ENCODE measurements around the gene FARS2.
A peak's percentile ranks its signal among the peaks of the same experiment; 100 is the strongest.

Gene FARS2

DNA sequence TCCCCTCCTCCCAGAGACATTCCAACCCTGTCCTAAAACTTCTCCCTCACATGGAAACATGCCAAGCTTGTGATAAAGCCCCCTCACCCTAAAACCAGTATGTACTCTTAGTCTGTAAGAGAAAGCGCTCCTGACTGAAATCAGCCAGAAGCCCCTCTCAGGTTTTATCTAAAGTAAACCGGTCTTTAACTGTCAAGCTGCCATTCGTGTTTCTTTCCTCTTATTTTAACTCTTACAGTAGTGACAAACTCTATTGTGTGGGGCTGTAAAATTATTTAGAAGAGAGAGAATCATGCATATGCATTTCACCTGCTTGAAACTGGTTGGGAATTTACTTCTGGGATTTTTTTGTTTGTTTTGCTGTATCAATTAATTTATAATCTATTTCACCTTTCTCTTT is 62.7 kb downstream of the FARS2 start:
- no peaks in the 10 kb centered on the region for H3K79me2 ChIP-seq (ENCODE audit: control insufficient read depth, insufficient read depth, low read length)
- no peaks in the 10 kb centered on the region for H3K36me3 ChIP-seq (ENCODE audit: control insufficient read depth, insufficient read depth, low read length)
- no peak overlapping the region for H4K8ac ChIP-seq (ENCODE audit: low read depth, low read length)
- no peaks in the 10 kb centered on the region for H3K27me3 ChIP-seq (ENCODE audit: insufficient read depth, low read length, poor library complexity)
- H3K23ac ChIP-seq (ENCODE audit: low read length), result no peak overlapping the region
- H3K4me3 ChIP-seq (ENCODE audit: low read length), result no peak overlapping the region
- no peak overlapping the region for H2BK15ac ChIP-seq (replicated peaks; ENCODE audit: low read depth)
- DNase-seq, result peak; percentile 36
- no peak overlapping the region for H2BK5ac ChIP-seq (ENCODE audit: low read length)
- no peak overlapping the region for H3K4ac ChIP-seq (ENCODE audit: low read depth, low read length)
- H3K56ac ChIP-seq (ENCODE audit: low read length), result no peak overlapping the region
- no peak overlapping the region for H3K4me2 ChIP-seq (ENCODE audit: low read length)
- no peak overlapping the region for H4K5ac ChIP-seq (ENCODE audit: low read length)
- H3K18ac ChIP-seq (ENCODE audit: low read length), result no peak overlapping the region
- H3K9ac ChIP-seq (ENCODE audit: low read length), result no peak overlapping the region
- no peaks in the 10 kb centered on the region for H3K4me1 ChIP-seq (ENCODE audit: control insufficient read depth, low read depth, low read length)
- H3K79me1 ChIP-seq (ENCODE audit: low read length), result no peaks in the 10 kb centered on the region
- no peak overlapping the region for H2AK5ac ChIP-seq (ENCODE audit: low read length)
- no peak overlapping the region for H2BK120ac ChIP-seq (ENCODE audit: low read depth, low read length)
- H3K27ac ChIP-seq (ENCODE audit: low read depth, low read length), result no peak overlapping the region
- no CpG with 5 or more reads among the region's 3 CpGs for WGBS (ENCODE audit: extremely low coverage, insufficient coverage, low lambda C conversion rate)

- Histone ChIP-seq H3K36me3 (ENCODE audit: control insufficient read depth, insufficient read depth, low read length) (no peaks in the 10 kb centered on the region), H3K4ac (ENCODE audit: low read depth, low read length) (no peak overlapping the region), H3K79me1 (ENCODE audit: low read length) (no peaks in the 10 kb centered on the region), H4K8ac (ENCODE audit: low read depth, low read length) (no peak overlapping the region), H3K56ac (ENCODE audit: low read length) (no peak overlapping the region), H2BK120ac (ENCODE audit: low read depth, low read length) (no peak overlapping the region), H3K79me2 (ENCODE audit: control insufficient read depth, insufficient read depth, low read length) (no peaks in the 10 kb centered on the region), H3K23ac (ENCODE audit: low read length) (no peak overlapping the region), H2AK5ac (ENCODE audit: low read length) (no peak overlapping the region), H4K5ac (ENCODE audit: low read length) (no peak overlapping the region), H2BK5ac (ENCODE audit: low read length) (no peak overlapping the region), H3K4me3 (ENCODE audit: low read length) (no peak overlapping the region), H3K9ac (ENCODE audit: low read length) (no peak overlapping the region), H3K18ac (ENCODE audit: low read length) (no peak overlapping the region), H3K27ac (ENCODE audit: low read depth, low read length) (no peak overlapping the region), H3K4me1 (ENCODE audit: control insufficient read depth, low read depth, low read length) (no peaks in the 10 kb centered on the region), H2BK15ac (replicated peaks; ENCODE audit: low read depth) (no peak overlapping the region), H3K4me2 (ENCODE audit: low read length) (no peak overlapping the region), H3K27me3 (ENCODE audit: insufficient read depth, low read length, poor library complexity) (no peaks in the 10 kb centered on the region)
- DNase-seq, result no peak
- WGBS (ENCODE audit: extremely low coverage, insufficient coverage, low lambda C conversion rate), result no CpG with 5 or more reads among the region's 3 CpGs
Measured at GRCh38 chr6:5325173-5325572, 63.9 kb downstream of the FARS2 start.

DNA sequence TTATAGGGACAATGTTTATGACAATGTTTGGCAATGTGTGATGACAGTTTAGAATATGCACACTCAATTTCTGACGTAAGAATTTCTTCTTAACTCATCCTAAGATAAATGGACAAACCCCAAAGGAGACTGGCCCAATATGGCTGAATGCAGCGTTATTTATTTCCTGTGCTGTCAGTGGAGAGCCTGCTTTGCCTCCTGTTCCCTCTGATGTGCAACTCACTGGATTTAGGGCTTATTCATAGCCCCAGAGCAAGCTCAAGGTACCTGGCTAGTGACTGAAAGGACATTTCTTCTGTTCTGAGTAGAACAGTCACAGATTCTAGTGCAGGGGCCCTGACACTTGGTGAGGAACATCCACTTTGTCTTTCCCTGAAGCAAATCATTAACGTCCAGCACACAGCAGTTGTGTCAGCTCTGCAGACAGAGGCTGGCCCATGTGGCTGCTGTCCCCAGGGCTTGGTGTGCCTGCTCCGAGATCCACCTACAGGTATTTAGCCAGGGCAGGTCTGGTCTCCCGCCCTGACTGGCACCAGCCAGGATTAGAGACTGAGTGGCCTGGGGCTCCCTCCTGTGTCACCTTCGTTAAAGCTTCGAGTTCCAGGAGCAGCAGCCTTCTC is 64.8 kb downstream of the FARS2 start:
- H2AK5ac ChIP-seq (ENCODE audit: low read length), result no peak overlapping the region
- no peak overlapping the region for H4K8ac ChIP-seq (ENCODE audit: low read depth, low read length)
- no peaks in the 10 kb centered on the region for H3K27me3 ChIP-seq (ENCODE audit: insufficient read depth, low read length, poor library complexity)
- H3K4ac ChIP-seq (ENCODE audit: low read depth, low read length), result no peak overlapping the region
- H3K79me1 ChIP-seq (ENCODE audit: low read length), result no peaks in the 10 kb centered on the region
- no peak for DNase-seq
- H2BK120ac ChIP-seq (ENCODE audit: low read depth, low read length), result no peak overlapping the region
- no peaks in the 10 kb centered on the region for H3K36me3 ChIP-seq (ENCODE audit: control insufficient read depth, insufficient read depth, low read length)
- no peak overlapping the region for H3K27ac ChIP-seq (ENCODE audit: low read depth, low read length)
- no peak overlapping the region for H4K5ac ChIP-seq (ENCODE audit: low read length)
- WGBS (ENCODE audit: extremely low coverage, insufficient coverage, low lambda C conversion rate), result no CpG with 5 or more reads among the region's 7 CpGs
- H3K56ac ChIP-seq (ENCODE audit: low read length), result no peak overlapping the region
- no peak overlapping the region for H3K4me2 ChIP-seq (ENCODE audit: low read length)
- no peak overlapping the region for H2BK5ac ChIP-seq (ENCODE audit: low read length)
- H3K4me1 ChIP-seq (ENCODE audit: control insufficient read depth, low read depth, low read length), result no peaks in the 10 kb centered on the region
- no peaks in the 10 kb centered on the region for H3K79me2 ChIP-seq (ENCODE audit: control insufficient read depth, insufficient read depth, low read length)
- H3K23ac ChIP-seq (ENCODE audit: low read length), result no peak overlapping the region
- no peak overlapping the region for H2BK15ac ChIP-seq (replicated peaks; ENCODE audit: low read depth)
- H3K4me3 ChIP-seq (ENCODE audit: low read length), result no peak overlapping the region
- H3K18ac ChIP-seq (ENCODE audit: low read length), result no peak overlapping the region
- no peak overlapping the region for H3K9ac ChIP-seq (ENCODE audit: low read length)

GRCh38 chr6:5328800-5329199 is 67.5 kb downstream of the FARS2 start:
- Histone ChIP-seq H3K4me1 (ENCODE audit: control insufficient read depth, low read depth, low read length) (no peaks in the 10 kb centered on the region), H4K5ac (ENCODE audit: low read length) (no peak overlapping the region), H3K56ac (ENCODE audit: low read length) (no peak overlapping the region), H3K27me3 (ENCODE audit: insufficient read depth, low read length, poor library complexity) (no peaks in the 10 kb centered on the region), H2BK5ac (ENCODE audit: low read length) (no peak overlapping the region), H2BK15ac (replicated peaks; ENCODE audit: low read depth) (no peak overlapping the region), H2BK120ac (ENCODE audit: low read depth, low read length) (no peak overlapping the region), H3K79me1 (ENCODE audit: low read length) (peaks cover 3% of the 10 kb centered on the region), H3K36me3 (ENCODE audit: control insufficient read depth, insufficient read depth, low read length) (no peaks in the 10 kb centered on the region), H3K9ac (ENCODE audit: low read length) (no peak overlapping the region), H3K4me2 (ENCODE audit: low read length) (no peak overlapping the region), H3K27ac (ENCODE audit: low read depth, low read length) (no peak overlapping the region), H4K8ac (ENCODE audit: low read depth, low read length) (no peak overlapping the region), H3K23ac (ENCODE audit: low read length) (no peak overlapping the region), H3K79me2 (ENCODE audit: control insufficient read depth, insufficient read depth, low read length) (no peaks in the 10 kb centered on the region), H2AK5ac (ENCODE audit: low read length) (no peak overlapping the region), H3K18ac (ENCODE audit: low read length) (no peak overlapping the region), H3K4ac (ENCODE audit: low read depth, low read length) (no peak overlapping the region), H3K4me3 (ENCODE audit: low read length) (no peak overlapping the region)
- no peak for DNase-seq
- no CpG with 5 or more reads among the region's 6 CpGs for WGBS (ENCODE audit: extremely low coverage, insufficient coverage, low lambda C conversion rate)

GRCh38 chr6:5331845-5332442 is 70.6 kb downstream of the FARS2 start:
- no peak overlapping the region for H2BK15ac ChIP-seq (replicated peaks; ENCODE audit: low read depth)
- no peaks in the 10 kb centered on the region for H3K36me3 ChIP-seq (ENCODE audit: control insufficient read depth, insufficient read depth, low read length)
- H3K56ac ChIP-seq (ENCODE audit: low read length), result no peak overlapping the region
- H3K27me3 ChIP-seq (ENCODE audit: insufficient read depth, low read length, poor library complexity), result no peaks in the 10 kb centered on the region
- H3K79me1 ChIP-seq (ENCODE audit: low read length), result peaks cover 4% of the 10 kb centered on the region
- no peak overlapping the region for H3K9ac ChIP-seq (ENCODE audit: low read length)
- no peak overlapping the region for H3K4me3 ChIP-seq (ENCODE audit: low read length)
- DNase-seq, result no peak
- H2AK5ac ChIP-seq (ENCODE audit: low read length), result no peak overlapping the region
- no peak overlapping the region for H2BK120ac ChIP-seq (ENCODE audit: low read depth, low read length)
- H3K27ac ChIP-seq (ENCODE audit: low read depth, low read length), result no peak overlapping the region
- no CpG with 5 or more reads among the region's 5 CpGs for WGBS (ENCODE audit: extremely low coverage, insufficient coverage, low lambda C conversion rate)
- no peak overlapping the region for H4K8ac ChIP-seq (ENCODE audit: low read depth, low read length)
- H2BK5ac ChIP-seq (ENCODE audit: low read length), result no peak overlapping the region
- H3K79me2 ChIP-seq (ENCODE audit: control insufficient read depth, insufficient read depth, low read length), result no peaks in the 10 kb centered on the region
- H3K4me2 ChIP-seq (ENCODE audit: low read length), result no peak overlapping the region
- no peak overlapping the region for H3K23ac ChIP-seq (ENCODE audit: low read length)
- no peaks in the 10 kb centered on the region for H3K4me1 ChIP-seq (ENCODE audit: control insufficient read depth, low read depth, low read length)
- H3K4ac ChIP-seq (ENCODE audit: low read depth, low read length), result no peak overlapping the region
- no peak overlapping the region for H3K18ac ChIP-seq (ENCODE audit: low read length)
- no peak overlapping the region for H4K5ac ChIP-seq (ENCODE audit: low read length)

- no peaks in the 10 kb centered on the region for H3K79me2 ChIP-seq (ENCODE audit: control insufficient read depth, insufficient read depth, low read length)
- H2BK120ac ChIP-seq (ENCODE audit: low read depth, low read length), result no peak overlapping the region
- no peak overlapping the region for H3K4ac ChIP-seq (ENCODE audit: low read depth, low read length)
- H3K18ac ChIP-seq (ENCODE audit: low read length), result no peak overlapping the region
- no peak overlapping the region for H2AK5ac ChIP-seq (ENCODE audit: low read length)
- H3K23ac ChIP-seq (ENCODE audit: low read length), result no peak overlapping the region
- no peak overlapping the region for H3K9ac ChIP-seq (ENCODE audit: low read length)
- no peaks in the 10 kb centered on the region for H3K27me3 ChIP-seq (ENCODE audit: insufficient read depth, low read length, poor library complexity)
- no peaks in the 10 kb centered on the region for H3K36me3 ChIP-seq (ENCODE audit: control insufficient read depth, insufficient read depth, low read length)
- H3K27ac ChIP-seq (ENCODE audit: low read depth, low read length), result no peak overlapping the region
- no peak overlapping the region for H3K56ac ChIP-seq (ENCODE audit: low read length)
- H2BK15ac ChIP-seq (replicated peaks; ENCODE audit: low read depth), result no peak overlapping the region
- no peak for DNase-seq
- no peaks in the 10 kb centered on the region for H3K4me1 ChIP-seq (ENCODE audit: control insufficient read depth, low read depth, low read length)
- peaks cover 4% of the 10 kb centered on the region for H3K79me1 ChIP-seq (ENCODE audit: low read length)
- H2BK5ac ChIP-seq (ENCODE audit: low read length), result no peak overlapping the region
- H3K4me3 ChIP-seq (ENCODE audit: low read length), result no peak overlapping the region
- H4K8ac ChIP-seq (ENCODE audit: low read depth, low read length), result no peak overlapping the region
- H4K5ac ChIP-seq (ENCODE audit: low read length), result no peak overlapping the region
- whole genome bisulfite sequencing (ENCODE audit: extremely low coverage, insufficient coverage, low lambda C conversion rate), result no CpG with 5 or more reads among the region's 3 CpGs
- H3K4me2 ChIP-seq (ENCODE audit: low read length), result no peak overlapping the region
Measured at GRCh38 chr6:5333658-5334057, 72.3 kb downstream of the FARS2 start.

Data from mesendoderm (in vitro differentiated cells).